Parathyroid adenoma (tissue), 2 donors: Measurements from ENCODE around the gene SLC5A3.

Experiments used
- H2AFZ ChIP-seq: fragments of 300-600 bp; sonication (generic); one replicate; pipeline ENCODE4 v1.7.0; 2017; ENCODE audit warnings: antibody characterized with exemption, mild to moderate bottlenecking
- H3K27ac ChIP-seq: fragments of 300-600 bp; sonication (generic); one replicate; pipeline ENCODE4 v1.7.0; 2017
- H3K27me3 ChIP-seq: fragments of 300-600 bp; sonication (generic); one replicate; pipeline ENCODE4 v1.7.0; 2017; ENCODE audit warnings: low read length; ENCODE audit not compliant: control insufficient read depth, insufficient read depth
- H3K36me3 ChIP-seq: fragments of 300-600 bp; sonication (generic); one replicate; pipeline ENCODE4 v1.7.0; 2017; ENCODE audit warnings: low read length; ENCODE audit not compliant: control insufficient read depth, insufficient read depth
- H3K4me1 ChIP-seq: fragments of 300-600 bp; sonication (generic); one replicate; pipeline ENCODE4 v1.7.0; 2017; ENCODE audit warnings: control low read depth
- H3K4me2 ChIP-seq: fragments of 300-600 bp; sonication (generic); one replicate; pipeline ENCODE4 v1.7.0; 2017; ENCODE audit warnings: low read length
- H3K4me3 ChIP-seq: fragments of 300-600 bp; sonication (generic); one replicate; pipeline ENCODE4 v1.7.0; 2017; ENCODE audit warnings: low read depth, low read length
- H3K79me2 ChIP-seq: fragments of 300-600 bp; sonication (generic); one replicate; pipeline ENCODE4 v1.7.0; 2017; ENCODE audit warnings: control low read depth
- H3K9ac ChIP-seq: fragments of 300-600 bp; sonication (generic); one replicate; pipeline ENCODE4 v1.7.0; 2017; ENCODE audit warnings: mild to moderate bottlenecking
- H3K9me3 ChIP-seq: fragments of 300-600 bp; sonication (generic); one replicate; pipeline ENCODE4 v1.7.0; 2017; ENCODE audit warnings: low read length; ENCODE audit not compliant: control insufficient read depth
- TF ChIP-seq, protein P1 (sequence below): fragments of 300-600 bp; sonication (generic); IDR thresholded peaks from one replicate; pipeline ENCODE4 v1.7.0; 2017; ENCODE audit warnings: antibody characterized with exemption, mild to moderate bottlenecking
- donor health status: primary hyperparathyroidism.

SLC5A3 gene

GRCh38 chr21:34110594-34111202, 37.3 kb downstream of the SLC5A3 start:
- Histone ChIP-seq H3K27ac (no peak overlapping the region), H3K79me2 (peaks cover 9% of the 10 kb centered on the region), H3K4me2 (no peak overlapping the region), H3K4me1 (peaks cover 5% of the 10 kb centered on the region), H3K9ac (no peak overlapping the region), H3K9me3 (no peaks in the 10 kb centered on the region), H2AFZ (no peak overlapping the region), H3K4me3 (no peak overlapping the region), H3K36me3 (no peaks in the 10 kb centered on the region), H3K27me3 (no peaks in the 10 kb centered on the region)
- TF ChIP-seq, protein P1, sequence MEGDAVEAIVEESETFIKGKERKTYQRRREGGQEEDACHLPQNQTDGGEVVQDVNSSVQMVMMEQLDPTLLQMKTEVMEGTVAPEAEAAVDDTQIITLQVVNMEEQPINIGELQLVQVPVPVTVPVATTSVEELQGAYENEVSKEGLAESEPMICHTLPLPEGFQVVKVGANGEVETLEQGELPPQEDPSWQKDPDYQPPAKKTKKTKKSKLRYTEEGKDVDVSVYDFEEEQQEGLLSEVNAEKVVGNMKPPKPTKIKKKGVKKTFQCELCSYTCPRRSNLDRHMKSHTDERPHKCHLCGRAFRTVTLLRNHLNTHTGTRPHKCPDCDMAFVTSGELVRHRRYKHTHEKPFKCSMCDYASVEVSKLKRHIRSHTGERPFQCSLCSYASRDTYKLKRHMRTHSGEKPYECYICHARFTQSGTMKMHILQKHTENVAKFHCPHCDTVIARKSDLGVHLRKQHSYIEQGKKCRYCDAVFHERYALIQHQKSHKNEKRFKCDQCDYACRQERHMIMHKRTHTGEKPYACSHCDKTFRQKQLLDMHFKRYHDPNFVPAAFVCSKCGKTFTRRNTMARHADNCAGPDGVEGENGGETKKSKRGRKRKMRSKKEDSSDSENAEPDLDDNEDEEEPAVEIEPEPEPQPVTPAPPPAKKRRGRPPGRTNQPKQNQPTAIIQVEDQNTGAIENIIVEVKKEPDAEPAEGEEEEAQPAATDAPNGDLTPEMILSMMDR = no peak

GRCh38 chr21:34112316-34113033, 39.1 kb downstream of the SLC5A3 start:
- Histone ChIP-seq H3K4me1 (peaks cover 5% of the 10 kb centered on the region), H3K36me3 (no peaks in the 10 kb centered on the region), H3K4me2 (no peak overlapping the region), H3K27me3 (no peaks in the 10 kb centered on the region), H3K9ac (no peak overlapping the region), H3K79me2 (peaks cover 9% of the 10 kb centered on the region), H3K4me3 (no peak overlapping the region), H3K9me3 (no peaks in the 10 kb centered on the region), H2AFZ (no peak overlapping the region), H3K27ac (no peak overlapping the region)
- TF ChIP-seq, protein P1 = no peak

- no peak overlapping the region for H3K9ac ChIP-seq
- no peak overlapping the region for H3K4me3 ChIP-seq
- TF ChIP-seq, protein P1 = no peak
- no peaks in the 10 kb centered on the region for H3K27me3 ChIP-seq
- no peaks in the 10 kb centered on the region for H3K9me3 ChIP-seq
- H3K4me1 ChIP-seq = peaks cover 5% of the 10 kb centered on the region
- no peaks in the 10 kb centered on the region for H3K36me3 ChIP-seq
- H2AFZ ChIP-seq = no peak overlapping the region
- no peak overlapping the region for H3K27ac ChIP-seq
- H3K79me2 ChIP-seq = peaks cover 3% of the 10 kb centered on the region
- H3K4me2 ChIP-seq = peak overlapping the region; percentile 22
These were observed 40.5 kb downstream of the SLC5A3 start for GRCh38 chr21:34113842-34114241.

GRCh38 chr21:34115160-34115559, 41.8 kb downstream of the SLC5A3 start:
- peaks cover 5% of the 10 kb centered on the region for H3K4me1 ChIP-seq
- H3K27ac ChIP-seq = no peak overlapping the region
- H3K36me3 ChIP-seq = no peaks in the 10 kb centered on the region
- no peaks in the 10 kb centered on the region for H3K27me3 ChIP-seq
- peaks cover 3% of the 10 kb centered on the region for H3K79me2 ChIP-seq
- H3K4me3 ChIP-seq = no peak overlapping the region
- TF ChIP-seq, protein P1 = no peak
- no peak overlapping the region for H2AFZ ChIP-seq
- H3K9ac ChIP-seq = no peak overlapping the region
- no peaks in the 10 kb centered on the region for H3K9me3 ChIP-seq
- H3K4me2 ChIP-seq = no peak overlapping the region
